SU-DHL-6 (cell line): Measurements from ENCODE around the gene FBXO10.

ENCODE experiments used
- H2AFZ ChIP-seq: fragments of 200-600 bp; sonication (generic); 2 replicates; pipeline ENCODE4 v1.6.1; 2014; ENCODE audit warnings: low read depth, mild to moderate bottlenecking, moderate library complexity, mixed read lengths, antibody characterized with exemption, low read length; ENCODE audit not compliant: severe bottlenecking
- H3F3A ChIP-seq: fragments of 200-600 bp; shearing (Covaris generic); 2 replicates; pipeline ENCODE4 v1.6.0; 2016; ENCODE audit warnings: antibody characterized with exemption, mild to moderate bottlenecking; ENCODE audit not compliant: insufficient read depth
- H3K27ac ChIP-seq: fragments of 200-600 bp; sonication (generic); 2 replicates; pipeline ENCODE4 v1.5.1; 2016; ENCODE audit warnings: low read depth, mild to moderate bottlenecking, low read length, moderate library complexity, mixed read lengths
- H3K27me3 ChIP-seq: fragments of 200-600 bp; sonication (generic), shearing (Covaris generic); 2 replicates; pipeline ENCODE4 v1.6.0; 2014; ENCODE audit warnings: mild to moderate bottlenecking, low read length
- H3K36me3 ChIP-seq: fragments of 200-600 bp; sonication (generic); 2 replicates; pipeline ENCODE4 v1.6.1; 2014; ENCODE audit warnings: mild to moderate bottlenecking, low read length, mixed read lengths
- H3K4me2 ChIP-seq: fragments of 300-600, 200-600 bp; shearing (Covaris generic), sonication (generic); 2 replicates; pipeline ENCODE4 v1.6.0; 2014; ENCODE audit warnings: low read length, low read depth, mild to moderate bottlenecking; ENCODE audit not compliant: poor library complexity, severe bottlenecking
- H3K4me3 ChIP-seq: fragments of 200-600 bp; sonication (generic); 2 replicates; pipeline ENCODE4 v1.5.1; 2014; ENCODE audit warnings: antibody characterized with exemption, low read length, mild to moderate bottlenecking, mixed read lengths; ENCODE audit not compliant: insufficient read depth, poor library complexity, severe bottlenecking
- H3K79me2 ChIP-seq: fragments of 200-600 bp; sonication (generic); 2 replicates; pipeline ENCODE4 v1.6.1; 2014; ENCODE audit warnings: mild to moderate bottlenecking, low read length, moderate library complexity; ENCODE audit not compliant: insufficient read depth
- H3K9ac ChIP-seq: fragments of 200-600 bp; sonication (generic); 2 replicates; pipeline ENCODE4 v1.7.0; 2014; ENCODE audit warnings: mild to moderate bottlenecking, low read length
- H3K9me2 ChIP-seq: fragments of 200-600 bp; sonication (generic); replicated peaks from 2 replicates; pipeline ENCODE4 v1.6.1; 2014; ENCODE audit warnings: low read length; ENCODE audit not compliant: insufficient read depth
- H3K9me3 ChIP-seq: fragments of 200-600 bp; sonication (generic); 2 replicates; pipeline ENCODE4 v1.6.1; 2014; ENCODE audit warnings: low read length, mixed read lengths; ENCODE audit not compliant: insufficient read depth
- H4K20me1 ChIP-seq: fragments of 200-600 bp; sonication (generic); 2 replicates; pipeline ENCODE4 v1.6.1; 2014; ENCODE audit warnings: low read depth, mild to moderate bottlenecking, antibody characterized with exemption, low read length, moderate library complexity, mixed read lengths
- EZH2phosphoT487 ChIP-seq: fragments of 200-600 bp; sonication (generic), shearing (Covaris generic); conservative IDR thresholded peaks from 2 replicates; pipeline ENCODE4 v1.6.1; 2018; ENCODE audit warnings: mild to moderate bottlenecking, antibody characterized with exemption, low read length, moderate library complexity, mixed read lengths
- TF ChIP-seq, protein P1 (sequence below): fragments of 200-600 bp; sonication (generic); IDR thresholded peaks from one replicate; pipeline ENCODE4 v1.5.1; 2017; ENCODE audit warnings: antibody characterized with exemption, mild to moderate bottlenecking, low read length, moderate library complexity; ENCODE audit not compliant: insufficient read depth, poor library complexity, severe bottlenecking

Gene FBXO10

DNA sequence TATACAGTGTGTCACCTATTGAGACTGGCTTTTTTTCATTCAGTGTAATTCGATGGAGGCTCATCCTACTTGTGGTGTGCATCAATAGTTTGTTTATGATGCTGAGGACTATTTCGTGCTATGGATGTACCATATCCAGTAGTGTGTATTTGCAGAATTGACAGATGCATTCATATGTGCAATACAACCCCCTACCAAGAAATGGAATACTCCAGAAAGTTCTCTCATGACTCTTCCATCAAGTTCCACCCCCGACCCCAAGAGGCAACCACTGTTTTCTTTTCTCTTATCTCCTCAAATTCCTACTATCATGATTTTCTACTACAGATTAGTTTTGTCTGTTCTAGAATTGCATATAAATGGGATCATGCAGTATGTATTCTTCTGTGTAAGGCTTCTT lies 21.9 kb downstream of the FBXO10 start:
- Histone ChIP-seq H3K4me2 (no peak overlapping the region), H3K36me3 (no peaks in the 10 kb centered on the region), H3K9me2 (no peaks in the 10 kb centered on the region), H4K20me1 (no peaks in the 10 kb centered on the region), H3K27ac (no peak overlapping the region), H3K79me2 (no peaks in the 10 kb centered on the region), H3F3A (no peaks in the 10 kb centered on the region), H3K9ac (no peak overlapping the region), H3K27me3 (no peaks in the 10 kb centered on the region), H3K9me3 (no peaks in the 10 kb centered on the region), H3K4me3 (no peak overlapping the region), H2AFZ (no peak overlapping the region)
- TF ChIP-seq, protein P1, sequence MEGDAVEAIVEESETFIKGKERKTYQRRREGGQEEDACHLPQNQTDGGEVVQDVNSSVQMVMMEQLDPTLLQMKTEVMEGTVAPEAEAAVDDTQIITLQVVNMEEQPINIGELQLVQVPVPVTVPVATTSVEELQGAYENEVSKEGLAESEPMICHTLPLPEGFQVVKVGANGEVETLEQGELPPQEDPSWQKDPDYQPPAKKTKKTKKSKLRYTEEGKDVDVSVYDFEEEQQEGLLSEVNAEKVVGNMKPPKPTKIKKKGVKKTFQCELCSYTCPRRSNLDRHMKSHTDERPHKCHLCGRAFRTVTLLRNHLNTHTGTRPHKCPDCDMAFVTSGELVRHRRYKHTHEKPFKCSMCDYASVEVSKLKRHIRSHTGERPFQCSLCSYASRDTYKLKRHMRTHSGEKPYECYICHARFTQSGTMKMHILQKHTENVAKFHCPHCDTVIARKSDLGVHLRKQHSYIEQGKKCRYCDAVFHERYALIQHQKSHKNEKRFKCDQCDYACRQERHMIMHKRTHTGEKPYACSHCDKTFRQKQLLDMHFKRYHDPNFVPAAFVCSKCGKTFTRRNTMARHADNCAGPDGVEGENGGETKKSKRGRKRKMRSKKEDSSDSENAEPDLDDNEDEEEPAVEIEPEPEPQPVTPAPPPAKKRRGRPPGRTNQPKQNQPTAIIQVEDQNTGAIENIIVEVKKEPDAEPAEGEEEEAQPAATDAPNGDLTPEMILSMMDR, result no peak
- TF ChIP-seq EZH2phosphoT487, result no peak

DNA sequence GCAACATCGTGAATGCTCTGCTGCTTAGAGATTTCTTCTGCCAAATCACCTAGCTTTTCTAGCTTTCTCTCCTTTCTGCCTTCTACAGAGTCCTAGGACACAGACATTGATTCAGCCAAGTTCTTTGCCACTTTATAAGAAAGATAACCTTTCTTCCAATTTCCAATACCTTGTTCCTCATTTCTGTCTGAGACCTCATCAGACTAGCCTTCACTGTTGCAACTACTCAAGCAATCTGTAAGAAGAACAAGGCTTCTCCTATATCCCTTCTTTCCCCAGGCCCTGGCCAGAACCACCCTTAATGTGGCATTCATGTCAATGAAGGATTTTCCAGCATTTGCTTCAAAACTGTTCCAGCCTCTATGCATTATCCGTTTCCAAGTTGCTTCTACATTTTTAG lies 24.3 kb downstream of the FBXO10 start:
- TF ChIP-seq, protein P1, result no peak
- no peak for TF ChIP-seq EZH2phosphoT487
- Histone ChIP-seq H3K9me2 (no peaks in the 10 kb centered on the region), H3K9ac (no peak overlapping the region), H3K27me3 (no peaks in the 10 kb centered on the region), H3K4me3 (no peak overlapping the region), H3K79me2 (no peaks in the 10 kb centered on the region), H3F3A (no peaks in the 10 kb centered on the region), H4K20me1 (no peaks in the 10 kb centered on the region), H3K27ac (no peak overlapping the region), H2AFZ (no peak overlapping the region), H3K9me3 (no peaks in the 10 kb centered on the region), H3K36me3 (no peaks in the 10 kb centered on the region), H3K4me2 (no peak overlapping the region)

DNA sequence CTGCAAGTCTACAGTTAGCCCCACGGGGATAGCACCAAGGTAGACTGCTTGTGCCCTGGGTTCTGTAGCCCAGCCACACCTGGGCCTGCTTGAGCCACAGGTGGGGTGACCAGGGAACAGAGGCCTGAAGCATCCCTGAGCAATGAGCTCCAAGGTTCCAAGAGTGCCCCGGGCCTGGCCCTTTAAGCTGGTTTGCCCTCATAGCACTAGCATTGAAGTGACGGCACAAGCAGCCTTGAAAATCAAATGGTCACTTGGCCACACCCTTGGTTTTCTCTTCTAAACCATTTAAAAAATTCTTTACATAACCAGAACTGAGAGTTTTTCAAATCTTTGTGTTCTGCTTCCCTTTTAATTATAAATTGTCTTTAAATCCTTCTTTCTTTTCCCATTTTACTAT lies 24.7 kb downstream of the FBXO10 start:
- no peak overlapping the region for H3K27ac ChIP-seq
- H3K27me3 ChIP-seq, result no peaks in the 10 kb centered on the region
- H3K9me2 ChIP-seq, result no peaks in the 10 kb centered on the region
- H3K9me3 ChIP-seq, result no peaks in the 10 kb centered on the region
- H3K36me3 ChIP-seq, result no peaks in the 10 kb centered on the region
- no peak overlapping the region for H3K9ac ChIP-seq
- no peak overlapping the region for H2AFZ ChIP-seq
- H3K79me2 ChIP-seq, result no peaks in the 10 kb centered on the region
- no peak for TF ChIP-seq EZH2phosphoT487
- TF ChIP-seq, protein P1, result no peak
- no peaks in the 10 kb centered on the region for H4K20me1 ChIP-seq
- no peaks in the 10 kb centered on the region for H3F3A ChIP-seq
- no peak overlapping the region for H3K4me3 ChIP-seq
- no peak overlapping the region for H3K4me2 ChIP-seq
